GM19043 (cell line): ENCODE results near the gene LRIG3.
"Not testable (repeated sequence)": the region's sequence is repeated elsewhere in the genome, so short reads cannot be mapped to it uniquely, and the experiment has no call there.

Experiments used
- ATAC-seq: cut with Tn5 transposase; IDR thresholded peaks from one replicate; pipeline ENCODE4 v1.9.1; 2021; ENCODE audit warnings: low read depth; ENCODE audit not compliant: unreplicated experiment

LRIG3 gene

DNA sequence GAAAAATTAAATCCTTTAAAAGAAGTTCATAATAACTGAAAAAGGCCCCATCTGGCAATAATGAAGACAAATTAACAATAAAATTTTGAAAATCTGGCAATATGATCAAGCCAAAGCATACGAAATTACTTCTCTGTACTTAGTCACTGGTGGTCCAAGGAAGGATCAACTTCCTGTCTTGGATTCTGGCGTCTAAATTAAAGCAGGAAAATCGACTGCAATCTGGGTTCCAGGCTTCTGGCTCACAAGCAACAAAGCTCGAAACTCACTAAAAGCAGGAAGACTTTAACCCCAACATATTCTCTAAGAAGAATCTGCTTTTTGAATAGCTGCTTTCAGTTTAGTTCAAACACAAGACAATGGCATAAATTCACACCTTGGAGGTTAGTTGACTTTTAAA lies 49.7 kb downstream of the LRIG3 start:
- ATAC-seq: no peak

DNA sequence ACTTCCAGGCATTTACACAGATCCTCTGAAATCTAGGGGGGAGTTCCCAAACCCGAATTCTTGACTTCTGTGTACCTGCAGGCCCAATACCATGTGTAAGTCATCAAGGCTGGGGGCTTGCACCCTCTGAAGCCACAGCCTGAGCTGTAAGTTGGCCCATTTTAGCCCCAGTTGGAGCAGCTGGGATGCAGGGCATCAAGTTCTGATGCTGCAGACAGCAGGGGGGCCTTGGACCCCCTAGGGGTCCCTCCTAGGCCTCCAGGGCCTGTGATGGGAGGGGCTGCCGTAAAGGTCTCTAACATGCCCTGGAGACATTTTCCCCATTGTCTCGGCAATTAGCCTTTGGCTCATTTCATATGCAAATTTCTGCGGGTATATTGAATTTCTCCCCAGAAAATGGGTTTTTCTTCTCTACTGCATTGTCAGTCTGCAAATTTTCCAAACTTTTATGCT lies 59.5 kb downstream of the LRIG3 start:
- ATAC-seq: no peak

DNA sequence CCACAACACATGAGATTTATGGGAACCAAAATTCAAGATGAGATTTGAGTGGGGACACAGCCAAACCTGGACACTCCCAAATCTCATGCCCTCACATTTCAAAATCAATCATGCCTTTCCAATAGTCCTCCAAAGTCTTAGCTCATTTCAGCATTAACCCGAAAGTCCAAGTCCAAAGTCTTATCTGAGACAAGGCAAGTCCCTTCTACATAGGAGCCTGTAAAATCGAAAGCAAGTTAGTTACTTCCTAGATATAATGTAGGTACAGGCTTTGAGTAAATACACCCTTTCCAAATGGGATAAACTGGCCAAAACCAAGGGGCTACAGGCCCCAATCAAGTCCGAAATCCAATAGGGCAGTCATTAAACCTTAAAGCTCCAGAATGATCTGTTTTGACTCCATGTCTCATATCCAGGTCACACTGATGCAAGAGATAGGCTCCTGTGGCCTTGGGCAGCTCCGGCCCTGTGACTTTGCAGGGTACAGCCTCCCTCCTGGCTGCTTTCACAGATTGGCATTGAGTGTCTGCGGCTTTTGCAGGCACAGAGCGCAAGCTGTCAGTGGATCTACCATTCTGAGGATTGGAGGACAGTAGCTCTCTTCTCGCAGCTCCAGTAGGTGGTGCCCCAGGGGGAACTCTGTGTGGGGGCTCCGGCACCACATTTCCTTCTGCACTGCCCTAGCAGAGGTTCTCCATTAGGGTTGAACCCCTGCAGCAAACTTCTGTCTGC lies 60.1 kb downstream of the LRIG3 start:
- no peak for ATAC-seq

GRCh38 chr12:58858030-58858429 lies 62.3 kb downstream of the LRIG3 start:
- no peak for ATAC-seq

- ATAC-seq: not testable (repeated sequence)
These were observed 63.1 kb downstream of the LRIG3 start for GRCh38 chr12:58857206-58857605.

DNA sequence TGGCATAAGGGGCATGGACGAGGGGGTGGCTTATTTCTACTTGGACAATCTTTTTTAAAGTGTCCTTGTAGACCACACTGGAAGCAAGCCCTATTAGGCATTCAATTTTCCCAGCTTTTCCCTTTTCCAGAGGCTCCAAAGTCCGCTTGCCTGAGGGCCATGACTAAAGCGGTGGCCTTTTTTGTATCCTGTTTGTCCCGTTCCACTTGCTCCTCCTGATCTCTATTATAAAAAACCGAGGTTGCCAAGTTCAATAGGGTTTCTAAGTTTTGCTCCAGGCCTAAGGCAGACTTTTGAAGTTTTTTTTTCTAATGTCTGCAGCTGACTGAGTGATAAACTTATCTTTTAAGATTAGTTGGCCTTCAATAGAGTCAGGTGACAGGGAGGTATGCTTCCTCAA lies 64.7 kb downstream of the LRIG3 start:
- ATAC-seq: not testable (repeated sequence)

- ATAC-seq: no peak
These were observed 69.5 kb downstream of the LRIG3 start for GRCh38 chr12:58850826-58851225.

- ATAC-seq: no peak
These were observed 72.3 kb downstream of the LRIG3 start for GRCh38 chr12:58847901-58848600.

- no peak for ATAC-seq
These were observed 76.1 kb downstream of the LRIG3 start for GRCh38 chr12:58844161-58844560.

DNA sequence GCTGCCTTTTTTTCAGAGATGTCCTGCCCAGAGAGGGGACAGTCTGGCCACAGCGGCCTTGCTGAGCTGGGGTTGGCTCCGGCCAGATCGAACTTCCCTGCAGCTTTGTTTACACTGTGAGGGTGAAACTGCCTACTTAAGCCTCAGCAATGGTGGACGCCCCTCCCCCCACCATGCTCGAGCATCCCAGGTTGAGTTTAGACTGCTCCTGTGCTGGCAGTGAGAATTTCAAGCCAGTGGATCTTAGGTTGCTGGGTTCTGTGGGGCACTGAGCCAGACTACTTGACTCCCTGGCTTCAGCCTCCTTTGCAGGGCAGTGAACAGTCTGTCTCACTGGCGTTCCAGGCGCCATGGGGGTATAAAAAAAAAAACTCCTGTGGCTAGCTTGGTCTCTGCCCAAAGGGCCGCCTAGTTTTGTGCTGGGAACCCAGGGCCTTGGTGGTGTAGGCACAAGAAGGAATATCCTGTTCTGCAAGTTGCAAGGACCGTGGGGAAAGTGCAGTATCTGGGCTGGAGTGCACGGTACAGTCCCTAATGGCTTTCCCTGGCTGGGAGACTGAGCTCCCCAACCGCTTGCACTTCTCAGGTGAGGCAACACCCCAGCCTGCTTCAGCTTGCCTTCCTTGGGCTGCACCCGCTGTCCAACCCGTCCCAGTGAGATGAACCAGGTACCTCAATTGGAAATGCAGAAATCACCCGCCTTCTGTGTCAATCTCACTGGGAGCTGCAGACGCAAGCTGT lies 79.1 kb downstream of the LRIG3 start:
- no peak for ATAC-seq

GRCh38 chr12:58833853-58834252 lies 86.5 kb downstream of the LRIG3 start:
- ATAC-seq: no peak

GRCh38 chr12:58832920-58833319 lies 87.4 kb downstream of the LRIG3 start:
- ATAC-seq: no peak
